HG02588 (cell line): ENCODE results near the gene TEX35.

Source experiments
- ATAC-seq: cut with Tn5 transposase; IDR thresholded peaks from one replicate; pipeline ENCODE4 v1.9.1; 2021; ENCODE audit warnings: mild to moderate bottlenecking, moderate library complexity; ENCODE audit not compliant: unreplicated experiment

The TEX35 gene

DNA sequence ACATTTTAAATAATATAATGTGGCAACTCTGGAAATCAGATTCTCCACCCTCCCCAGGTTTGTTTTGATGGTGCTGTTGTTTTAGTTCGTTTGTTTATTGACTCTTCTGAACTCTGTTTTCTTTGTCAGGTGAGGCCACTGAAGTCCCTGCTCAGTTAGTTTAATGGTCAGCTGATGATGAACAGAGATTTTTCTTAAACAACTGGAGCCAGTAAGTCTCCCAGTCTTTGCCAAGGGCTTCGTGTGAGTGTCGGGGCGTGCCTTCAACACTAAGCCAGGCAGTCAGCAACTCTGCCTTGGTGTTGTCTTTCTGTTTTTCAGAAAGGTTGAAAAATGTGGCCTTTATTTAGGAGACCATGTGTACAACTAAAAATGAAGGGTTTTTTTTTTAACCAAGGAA is 58.9 kb downstream of the TEX35 start:
- no peak for ATAC-seq
